PC-3 (cell line): ENCODE data around the gene MYO16. TPM values are rescaled to one million over a fixed set of nuclear protein-coding genes. Genes with fewer than 3 reads are reported as not detected.

ENCODE experiments used
- ATAC-seq: fragments of 200-7000 bp; cut with Tn5 transposase; 2 replicates; pipeline ENCODE4 v1.9.1; 2020; ENCODE audit warnings: mild to moderate bottlenecking, moderate library complexity
- BruUV-seq: library from RNA; stranded (reverse); fragments of 400-500 nt; replicated peaks from 2 replicates; lab custom pipeline; 2021; lab: Mats Ljungman, UMichigan
- CTCF ChIA-PET: fragments of 300-600 bp; sonication (Branson Sonifier 250); formaldehyde crosslinking; loops from one replicate; lab custom pipeline; 2022; ENCODE audit warnings: antibody characterized with exemption; lab: Charles Lee
- POLR2A ChIA-PET: fragments of 300-600 bp; sonication (Branson Sonifier 250); formaldehyde crosslinking; loops from one replicate; lab custom pipeline; 2022; ENCODE audit warnings: antibody characterized with exemption; ENCODE audit not compliant: unreplicated experiment; lab: Charles Lee
- DNase-seq: peaks from one replicate; pipeline ENCODE4 v3.0.0-alpha.2; 2015
- H2AFZ ChIP-seq: fragments of 300-600 bp; sonication (generic); 2 replicates; pipeline ENCODE4 v1.6.0; 2016; ENCODE audit warnings: antibody characterized with exemption, low read length
- H3F3A ChIP-seq: fragments of 300-600 bp; sonication (generic); one replicate; pipeline ENCODE4 v1.6.0; 2017; ENCODE audit warnings: antibody characterized with exemption, low read length, control low read depth, mild to moderate bottlenecking; ENCODE audit not compliant: unreplicated experiment
- H3K27ac ChIP-seq: fragments of 300-600 bp; sonication (generic); 2 replicates; pipeline ENCODE4 v1.5.1; 2016; ENCODE audit warnings: mild to moderate bottlenecking, low read length
- H3K27me3 ChIP-seq: fragments of 300-600 bp; sonication (generic); 2 replicates; pipeline ENCODE4 v1.6.1; 2016; ENCODE audit warnings: low read length, mixed read lengths
- H3K36me3 ChIP-seq: fragments of 300-600 bp; sonication (generic); 2 replicates; pipeline ENCODE4 v1.6.1; 2016; ENCODE audit warnings: low read depth, mixed run types, low read length, mixed read lengths
- H3K4me1 ChIP-seq: fragments of 300-600 bp; sonication (generic); 2 replicates; pipeline ENCODE4 v1.5.1; 2016; ENCODE audit warnings: low read length; ENCODE audit not compliant: insufficient read depth
- H3K4me2 ChIP-seq: fragments of 300-600 bp; sonication (generic); 2 replicates; pipeline ENCODE4 v1.6.0; 2016; ENCODE audit warnings: low read length
- H3K4me3 ChIP-seq: fragments of 300-600 bp; sonication (generic); 2 replicates; pipeline ENCODE4 v1.5.1; 2016; ENCODE audit warnings: mild to moderate bottlenecking, low read length, mixed read lengths
- H3K79me2 ChIP-seq: fragments of 300-600 bp; sonication (generic); 2 replicates; pipeline ENCODE4 v1.6.1; 2017; ENCODE audit warnings: low read length, mixed read lengths
- H3K9ac ChIP-seq: fragments of 300-600 bp; sonication (generic); 2 replicates; pipeline ENCODE4 v1.6.0; 2016; ENCODE audit warnings: mild to moderate bottlenecking, low read length
- H3K9me2 ChIP-seq: fragments of 300-600 bp; sonication (generic); replicated peaks from 2 replicates; pipeline ENCODE4 v1.6.1; 2016; ENCODE audit warnings: mixed run types, low read length, mixed read lengths
- H3K9me3 ChIP-seq: fragments of 300-600 bp; sonication (generic); 2 replicates; pipeline ENCODE4 v1.6.1; 2016; ENCODE audit warnings: low read length, mixed read lengths
- H4K20me1 ChIP-seq: fragments of 300-600 bp; sonication (generic); 2 replicates; pipeline ENCODE4 v1.6.1; 2016; ENCODE audit warnings: low read length, mixed read lengths
- CTCF ChIP-seq: fragments of 300-600 bp; sonication (generic); conservative IDR thresholded peaks from 2 replicates; pipeline ENCODE4 v1.5.1; 2017; ENCODE audit warnings: antibody characterized with exemption, low read depth, mild to moderate bottlenecking, low read length
- EZH2 ChIP-seq: fragments of 300-600 bp; sonication (generic); IDR thresholded peaks from one replicate; pipeline ENCODE4 v1.6.1; 2017; ENCODE audit warnings: antibody characterized with exemption, mild to moderate bottlenecking, low read length; ENCODE audit not compliant: unreplicated experiment
- EZH2phosphoT487 ChIP-seq: fragments of 300-600 bp; sonication (generic); IDR thresholded peaks from 2 replicates; pipeline ENCODE4 v1.6.1; 2018; ENCODE audit warnings: mild to moderate bottlenecking, antibody characterized with exemption, low read length, borderline replicate concordance
- intact Hi-C: fragments of 100-400 bp; cut with micrococcal nuclease; formaldehyde crosslinking; loops from 2 replicates; pipeline ENCODE4 v1.9.0; 2023
- total RNA-seq: library from RNA; depleted of rRNA; stranded (reverse); fragments of >200 nt; gene quantifications from 2 replicates; pipeline ENCODE4 v1.2.3, GENCODE V29; 2014

Gene MYO16
- total RNA-seq, 1 experiment from 2014 or later, result not detected

GRCh38 chr13:109010912-109011311, 381.5 kb downstream of the MYO16 start:
- Histone ChIP-seq H3K36me3 (no peaks in the 10 kb centered on the region), H3K4me3 (no peak overlapping the region), H3K79me2 (no peaks in the 10 kb centered on the region), H3K4me1 (no peaks in the 10 kb centered on the region), H3K27ac (no peak overlapping the region), H2AFZ (no peak overlapping the region), H3K9ac (no peak overlapping the region), H3K27me3 (no peaks in the 10 kb centered on the region; the same call in 1 of the 2 replicates), H3K9me3 (no peaks in the 10 kb centered on the region), H3F3A (no peaks in the 10 kb centered on the region), H3K9me2 (no peaks in the 10 kb centered on the region), H4K20me1 (no peaks in the 10 kb centered on the region), H3K4me2 (no peak overlapping the region)
- ChIA-PET POLR2A (interaction anchor here (0.5 kb wide), 1 partner anchor 769 kb away, joined by 3 read pairs; no protein-coding TSS in a partner anchor), CTCF (no interaction called here)
- no TSS peak for BruUV-seq
- ATAC-seq, result no peak
- intact Hi-C loops, result no loop called here
- TF ChIP-seq CTCF (no peak), EZH2 (no peak), EZH2phosphoT487 (no peak)
- no peak for DNase-seq

GRCh38 chr13:109012115-109012514, 382.7 kb downstream of the MYO16 start:
- no peaks in the 10 kb centered on the region; the same call in 1 of the 2 replicates for H3K27me3 ChIP-seq
- DNase-seq, result no peak
- intact Hi-C loops, result no loop called here
- CTCF ChIA-PET, result no interaction called here
- no peaks in the 10 kb centered on the region for H4K20me1 ChIP-seq
- H3K4me1 ChIP-seq, result no peaks in the 10 kb centered on the region
- H3K4me2 ChIP-seq, result no peak overlapping the region
- no peaks in the 10 kb centered on the region for H3K36me3 ChIP-seq
- no peak overlapping the region for H3K27ac ChIP-seq
- no peaks in the 10 kb centered on the region for H3K9me2 ChIP-seq
- BruUV-seq, result no TSS peak
- TF ChIP-seq EZH2 (no peak), EZH2phosphoT487 (no peak), CTCF (no peak)
- H3K9ac ChIP-seq, result no peak overlapping the region
- H3K9me3 ChIP-seq, result no peaks in the 10 kb centered on the region
- POLR2A ChIA-PET, result no interaction called here
- H3K79me2 ChIP-seq, result no peaks in the 10 kb centered on the region
- no peak overlapping the region for H3K4me3 ChIP-seq
- no peaks in the 10 kb centered on the region for H3F3A ChIP-seq
- ATAC-seq, result no peak
- H2AFZ ChIP-seq, result no peak overlapping the region

- intact Hi-C loops, result no loop called here
- Histone ChIP-seq H3K36me3 (no peaks in the 10 kb centered on the region), H3K4me3 (no peak overlapping the region), H3K4me1 (no peaks in the 10 kb centered on the region), H3K4me2 (no peak overlapping the region), H3K27ac (no peak overlapping the region), H2AFZ (no peak overlapping the region), H3K9me2 (no peaks in the 10 kb centered on the region), H3K9ac (no peak overlapping the region), H3K9me3 (no peaks in the 10 kb centered on the region), H4K20me1 (no peaks in the 10 kb centered on the region), H3K27me3 (no peaks in the 10 kb centered on the region; the same call in 1 of the 2 replicates), H3F3A (no peaks in the 10 kb centered on the region), H3K79me2 (no peaks in the 10 kb centered on the region)
- no TSS peak for BruUV-seq
- POLR2A ChIA-PET, result no interaction called here
- no peak for TF ChIP-seq EZH2
- no peak for TF ChIP-seq CTCF
- TF ChIP-seq EZH2phosphoT487, result no peak
- DNase-seq (no peak), ATAC-seq (no peak)
- CTCF ChIA-PET, result no interaction called here
These were observed 392.1 kb downstream of the MYO16 start for GRCh38 chr13:109021558-109021957.
